HepG2 (cell line): Measurements from ENCODE around the gene PFDN1. TPM values are rescaled to one million over a fixed set of nuclear protein-coding genes. Genes with fewer than 3 reads are reported as not detected.

Source experiments
- CEBPZ ChIP-seq: IDR thresholded peaks from 2 replicates; pipeline ENCODE4 v1.6.1; 2012; ENCODE audit warnings: low read length, improper control_type of control experiment
- GATA4 ChIP-seq: sonication (generic); IDR thresholded peaks from 2 replicates; pipeline ENCODE4 v1.6.1; 2016; ENCODE audit warnings: antibody characterized with exemption, low read depth, borderline replicate concordance
- GTF2F1 ChIP-seq: fragments of 150-350 bp; IDR thresholded peaks from 2 replicates; pipeline ENCODE4 v1.6.1; 2014; ENCODE audit warnings: low read length
- HDAC2 ChIP-seq: sonication (generic); formaldehyde crosslinking; IDR thresholded peaks from 2 replicates; pipeline ENCODE4 v1.4.0; 2020; ENCODE audit warnings: missing genetic modification reagents
- KLF11 ChIP-seq: IDR thresholded peaks from 2 replicates; pipeline ENCODE4 v1.6.1; 2016; ENCODE audit warnings: missing compliant biosample characterization
- KLF12 ChIP-seq: sonication (generic); formaldehyde crosslinking; IDR thresholded peaks from 2 replicates; pipeline ENCODE4 v1.4.0; 2020; ENCODE audit warnings: missing genetic modification reagents, borderline replicate concordance
- MBD4 ChIP-seq: IDR thresholded peaks from 2 replicates; pipeline ENCODE4 v1.6.1; 2012; ENCODE audit warnings: low read length, inconsistent platforms, borderline replicate concordance
- NCOR1 ChIP-seq: fragments of 200-600 bp; sonication (generic); IDR thresholded peaks from 2 replicates; pipeline ENCODE4 v1.7.0; 2017; ENCODE audit warnings: antibody characterized with exemption, low read length, borderline replicate concordance
- POLR2AphosphoS2 ChIP-seq: IDR thresholded peaks from 2 replicates; pipeline ENCODE4 v1.6.1; 2011; ENCODE audit warnings: low read depth, low read length, improper control_type of control experiment
- SMARCC2 ChIP-seq: fragments of 450-650 bp; IDR thresholded peaks from 2 replicates; pipeline ENCODE4 v1.6.1; 2017; ENCODE audit warnings: antibody characterized with exemption, mild to moderate bottlenecking
- STAT6 ChIP-seq: sonication (generic); formaldehyde crosslinking; IDR thresholded peaks from 2 replicates; pipeline ENCODE4 v1.4.0; 2020; ENCODE audit warnings: missing genetic modification reagents, mild to moderate bottlenecking, borderline replicate concordance
- TFDP2 ChIP-seq: sonication (generic); formaldehyde crosslinking; IDR thresholded peaks from 2 replicates; pipeline ENCODE4 v1.4.0; 2020; ENCODE audit warnings: missing genetic modification reagents
- YEATS2 ChIP-seq: sonication (generic); formaldehyde crosslinking; IDR thresholded peaks from 2 replicates; pipeline ENCODE4 v1.4.0; 2020; ENCODE audit warnings: missing genetic modification reagents, borderline replicate concordance
- ZBTB10 ChIP-seq: sonication (generic); formaldehyde crosslinking; IDR thresholded peaks from 2 replicates; pipeline ENCODE4 v1.4.0; 2020; ENCODE audit warnings: missing genetic modification reagents, borderline replicate concordance
- ZKSCAN1 ChIP-seq: fragments of 150-350 bp; IDR thresholded peaks from 2 replicates; pipeline ENCODE4 v1.6.1; 2014; ENCODE audit warnings: low read length
- ZMYM2 ChIP-seq: sonication (generic); formaldehyde crosslinking; IDR thresholded peaks from 2 replicates; pipeline ENCODE4 v1.8.0; 2022; ENCODE audit warnings: mild to moderate bottlenecking, missing genetic modification reagents
- ZNF282 ChIP-seq: fragments of 450-650 bp; IDR thresholded peaks from 2 replicates; pipeline ENCODE4 v1.6.1; 2018; ENCODE audit not compliant: partially characterized antibody
- ZNF644 ChIP-seq: IDR thresholded peaks from 2 replicates; pipeline ENCODE4 v1.6.1; 2016; ENCODE audit warnings: low read depth
- ZNF83 ChIP-seq: sonication (generic); formaldehyde crosslinking; IDR thresholded peaks from 2 replicates; pipeline ENCODE4 v1.4.0; 2020; ENCODE audit warnings: missing genetic modification reagents, mild to moderate bottlenecking, borderline replicate concordance
- ZUFSP ChIP-seq: sonication (generic); formaldehyde crosslinking; IDR thresholded peaks from 2 replicates; pipeline ENCODE4 v1.9.0; 2021; ENCODE audit warnings: missing genetic modification reagents, mild to moderate bottlenecking, borderline replicate concordance
- polyA plus RNA-seq, 8 experiments: library from polyadenylated mRNA; depleted of rRNA in 3 of 8; stranded (reverse) in 7 of 8; unstranded in 1 of 8; fragments of >200 nt; fragmentation: Illumina TruSeq in 4 of 8; extraction: Trizol in 4 of 8; gene quantifications; 2 replicates each; pipeline versions ENCODE4 v1.2.1 to v1.2.3, GENCODE V29; 2011 to 2016; ENCODE audit warnings: low read depth in 4 of 8, missing spikeins in 1 of 8, mixed read lengths in 1 of 8; ENCODE audit not compliant: insufficient read depth in 1 of 8
- total RNA-seq, 5 experiments: library from RNA; depleted of rRNA; stranded (reverse); fragments of >200 nt; fragmentation: Illumina TruSeq; extraction: Trizol; gene quantifications; 2 replicates each; pipeline ENCODE4 v1.2.3, GENCODE V29; 2016; ENCODE audit warnings: low read depth in 1 of 5

The PFDN1 gene
- total and polyA plus RNA-seq, 2 of the 13 experiments (the other 11 are each of a cell fraction or from before 2014, with no cell fraction given) = 67.2 to 70.8 TPM

- TF ChIP-seq TFDP2 (CRISPR knock-in tag) (no peak), ZMYM2 (CRISPR knock-in tag) (no peak), ZUFSP (no peak), YEATS2 (CRISPR knock-in tag) (no peak), STAT6 (CRISPR knock-in tag) (no peak), HDAC2 (no peak), MBD4 (no peak), ZNF644 (CRISPR knock-in tag) (no peak), ZKSCAN1 (no peak), ZBTB10 (CRISPR knock-in tag) (no peak), SMARCC2 (no peak), CEBPZ (no peak), NCOR1 (no peak), GTF2F1 (no peak), GATA4 (no peak), ZNF282 (no peak), KLF12 (CRISPR knock-in tag) (no peak), KLF11 (CRISPR knock-in tag) (no peak), ZNF83 (CRISPR knock-in tag) (no peak), POLR2AphosphoS2 (no peak)
These were observed 58.3 kb downstream of the PFDN1 start (continued) for GRCh38 chr5:140244525-140245025.
